ENCODE results near the gene HDX.
"Not testable (repeated sequence)": the region's sequence is repeated elsewhere in the genome, so short reads cannot be mapped to it uniquely, and the experiment has no call there.

The HDX gene, protein sequence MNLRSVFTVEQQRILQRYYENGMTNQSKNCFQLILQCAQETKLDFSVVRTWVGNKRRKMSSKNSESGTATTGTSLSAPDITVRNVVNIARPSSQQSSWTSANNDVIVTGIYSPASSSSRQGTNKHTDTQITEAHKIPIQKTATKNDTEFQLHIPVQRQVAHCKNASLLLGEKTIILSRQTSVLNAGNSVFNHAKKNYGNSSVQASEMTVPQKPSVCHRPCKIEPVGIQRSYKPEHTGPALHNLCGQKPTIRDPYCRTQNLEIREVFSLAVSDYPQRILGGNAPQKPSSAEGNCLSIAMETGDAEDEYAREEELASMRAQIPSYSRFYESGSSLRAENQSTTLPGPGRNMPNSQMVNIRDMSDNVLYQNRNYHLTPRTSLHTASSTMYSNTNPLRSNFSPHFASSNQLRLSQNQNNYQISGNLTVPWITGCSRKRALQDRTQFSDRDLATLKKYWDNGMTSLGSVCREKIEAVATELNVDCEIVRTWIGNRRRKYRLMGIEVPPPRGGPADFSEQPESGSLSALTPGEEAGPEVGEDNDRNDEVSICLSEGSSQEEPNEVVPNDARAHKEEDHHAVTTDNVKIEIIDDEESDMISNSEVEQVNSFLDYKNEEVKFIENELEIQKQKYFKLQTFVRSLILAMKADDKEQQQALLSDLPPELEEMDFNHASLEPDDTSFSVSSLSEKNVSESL

DNA sequence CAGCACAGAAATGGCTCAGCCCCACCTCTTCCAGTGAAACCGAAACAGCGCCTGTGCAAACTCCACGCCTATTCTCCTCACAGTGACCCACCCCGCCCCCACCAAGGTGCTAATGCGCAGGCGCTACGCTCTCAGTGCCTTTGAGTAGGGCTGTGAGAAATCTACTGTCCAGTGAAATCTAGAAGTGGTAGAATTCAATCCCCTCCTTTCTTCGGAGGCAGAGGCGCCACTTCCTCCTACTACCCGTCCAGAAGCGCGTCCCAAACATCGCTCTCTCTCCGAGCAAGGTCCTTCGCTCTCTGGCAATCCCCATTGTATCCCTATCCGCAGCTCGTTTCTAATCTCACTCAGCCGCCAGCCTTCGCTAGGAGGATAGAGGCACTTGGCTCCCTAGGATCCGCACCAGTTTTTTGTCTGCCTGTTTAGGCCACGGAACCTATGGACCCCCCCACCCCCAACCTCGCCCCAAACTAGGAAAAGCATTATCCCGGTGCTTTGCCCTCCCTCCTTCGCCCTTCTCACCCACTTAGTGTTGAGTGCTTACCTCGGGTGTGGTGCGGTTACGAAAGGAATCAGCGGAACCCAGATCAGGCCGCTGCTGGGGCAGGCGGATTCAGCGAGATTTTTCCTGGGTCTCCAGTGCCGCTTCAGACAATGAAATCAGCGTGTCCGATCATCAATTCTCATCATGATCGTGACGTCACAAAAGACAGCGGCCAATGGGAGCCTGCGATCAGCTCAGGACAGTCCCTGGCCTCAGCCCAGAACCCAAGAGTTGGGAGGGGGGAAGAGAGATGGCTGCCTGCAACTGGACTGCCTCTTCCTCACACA, at the start of gene HDX:
Gene HDX, minus strand, starts transcription at position 656 of the 831 bp plus-strand sequence. CDS start 27,056 bp downstream, outside the sequence.
- peak; percentile 33 for DNase-seq

DNA sequence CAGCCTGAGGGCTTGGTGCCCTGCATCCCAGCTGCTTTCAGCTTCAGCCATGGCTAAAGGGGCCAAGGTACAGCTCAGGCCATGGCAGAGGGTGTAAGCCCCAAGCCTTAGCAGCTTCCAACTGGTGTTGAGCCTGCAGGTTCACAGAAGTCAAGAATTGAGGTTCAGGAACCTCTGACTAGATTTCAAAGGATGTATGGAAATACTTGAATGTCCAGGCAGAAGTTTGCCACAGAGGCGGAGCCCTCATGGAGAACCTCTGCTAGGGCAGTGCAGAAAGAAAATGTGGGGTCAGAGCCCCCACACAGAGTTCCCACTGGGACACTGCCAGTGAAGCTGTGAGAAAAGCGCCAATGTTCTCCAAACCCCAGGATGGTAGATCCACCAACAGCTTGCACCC, 39.1 kb upstream of the HDX start:
- DNase-seq = not testable (repeated sequence)

DNA sequence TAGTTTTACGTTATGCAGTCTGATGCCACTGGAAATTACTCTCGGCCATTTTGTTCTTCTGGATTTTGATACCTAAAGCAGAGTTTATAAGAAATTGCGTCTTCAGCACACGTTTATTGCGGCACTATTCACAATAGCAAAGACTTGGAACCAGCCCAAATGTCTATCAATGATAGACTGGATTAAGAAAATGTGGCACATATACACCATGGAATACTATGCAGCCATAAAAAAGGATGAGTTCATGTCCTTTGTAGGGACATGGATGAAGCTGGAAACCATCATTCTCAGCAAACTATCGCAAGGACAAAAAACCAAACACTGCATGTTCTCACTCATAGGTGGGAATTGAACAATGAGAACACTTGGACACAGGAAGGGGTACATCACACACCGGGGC, 35.4 kb upstream of the HDX start:
- DNase-seq = not testable (repeated sequence)

DNA sequence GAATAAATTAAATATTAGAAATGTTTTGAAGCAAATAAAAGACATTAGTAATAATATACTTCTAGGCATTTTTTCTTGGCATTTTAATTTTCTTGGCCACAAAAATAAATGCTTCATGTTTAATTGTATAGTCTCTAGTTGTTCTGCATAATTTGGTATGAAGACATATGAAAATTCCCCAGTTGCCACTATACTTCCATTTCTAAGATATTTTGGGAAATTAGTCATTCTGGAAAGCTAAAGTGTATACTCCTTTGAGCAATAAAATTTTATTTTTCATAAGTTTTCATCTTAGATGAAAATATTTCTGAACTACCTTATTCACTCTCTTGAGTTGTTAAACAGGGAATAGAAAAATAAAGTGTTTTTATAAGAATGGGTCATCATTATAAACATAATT, 13.8 kb downstream of the HDX start:
- no peak for DNase-seq

DNA sequence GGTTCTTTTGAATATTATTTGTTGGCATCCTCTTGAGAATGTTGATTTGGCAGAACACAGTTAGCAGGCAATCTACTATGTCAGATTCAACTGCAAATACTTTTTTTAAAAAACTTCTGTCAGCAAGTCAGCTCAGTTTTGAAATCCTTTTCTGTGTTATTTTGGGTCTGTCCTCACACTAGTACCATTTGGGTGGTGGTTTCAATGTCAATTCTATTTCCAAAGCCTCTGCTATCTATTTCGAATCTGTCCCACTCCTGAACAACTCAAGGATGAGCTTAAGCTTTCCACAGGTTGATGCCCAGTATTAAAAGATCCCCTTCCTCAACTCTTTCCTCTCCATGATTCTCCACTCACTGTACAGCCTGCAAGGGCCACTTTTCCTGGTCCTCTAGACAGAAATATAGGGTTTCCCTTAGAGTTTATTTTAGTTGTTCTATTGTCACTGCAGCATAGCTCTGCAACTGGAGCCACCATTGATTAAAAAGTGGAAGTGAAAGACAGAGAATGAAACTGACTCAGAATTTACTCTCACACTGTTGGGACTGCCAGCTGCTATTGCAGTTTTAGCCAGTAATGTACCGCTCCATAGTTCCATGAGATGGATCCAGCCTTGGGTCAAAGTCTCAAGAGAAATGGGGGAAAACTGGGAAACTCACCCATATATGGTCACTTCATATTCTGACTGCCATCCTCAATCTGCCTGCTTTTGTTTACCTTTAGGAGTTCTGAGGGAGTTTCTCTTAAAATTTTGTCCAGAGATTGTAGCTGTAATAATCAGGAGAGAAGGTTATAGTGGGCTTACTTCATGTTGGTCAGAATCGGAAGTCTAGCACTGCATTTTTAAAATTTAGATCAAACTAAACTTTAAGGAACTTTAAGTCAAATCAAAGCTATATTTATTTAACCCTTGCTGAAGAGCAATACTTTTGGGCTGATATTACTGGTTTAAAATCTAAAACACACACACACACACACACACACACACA, 14.6 kb downstream of the HDX start:
- no peak for DNase-seq

DNA sequence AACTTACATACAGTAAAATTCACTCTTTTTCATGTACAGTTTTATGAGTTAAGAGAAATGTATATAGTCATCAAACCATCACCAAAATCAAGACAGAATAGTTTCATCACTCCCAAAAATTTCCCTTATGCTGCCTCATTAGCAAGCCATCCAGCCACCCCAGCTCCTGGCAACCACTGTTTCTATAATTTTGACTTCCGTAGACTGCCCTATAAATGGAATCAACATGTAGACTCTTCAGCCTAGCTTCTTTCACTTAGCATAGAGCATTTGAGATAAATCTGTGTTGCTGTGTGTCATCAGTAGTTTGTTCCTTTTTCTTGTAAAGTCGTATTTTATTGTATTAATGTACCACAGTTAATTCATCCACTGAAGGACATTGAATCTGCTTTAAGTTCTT, 23.2 kb downstream of the HDX start:
- no peak for DNase-seq

DNA sequence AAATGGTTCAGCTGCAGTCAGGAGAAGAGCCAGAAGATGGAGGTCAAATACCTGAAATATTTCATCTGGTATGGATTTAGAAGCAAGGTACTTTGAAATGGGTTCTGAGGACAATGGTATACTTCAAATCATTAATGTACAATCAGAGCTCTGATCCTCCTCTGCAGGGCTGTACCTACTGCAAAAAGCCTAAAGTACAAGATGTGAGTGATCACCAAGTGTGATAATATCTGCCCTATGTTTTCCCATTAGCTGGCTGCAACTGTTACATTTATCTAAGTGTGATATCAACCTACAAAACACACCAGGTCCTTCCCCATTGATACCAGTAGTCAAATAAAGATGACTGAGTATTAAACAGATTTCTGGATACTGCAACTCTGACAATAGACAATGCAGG, 25.1 kb downstream of the HDX start:
- no peak for DNase-seq

DNA sequence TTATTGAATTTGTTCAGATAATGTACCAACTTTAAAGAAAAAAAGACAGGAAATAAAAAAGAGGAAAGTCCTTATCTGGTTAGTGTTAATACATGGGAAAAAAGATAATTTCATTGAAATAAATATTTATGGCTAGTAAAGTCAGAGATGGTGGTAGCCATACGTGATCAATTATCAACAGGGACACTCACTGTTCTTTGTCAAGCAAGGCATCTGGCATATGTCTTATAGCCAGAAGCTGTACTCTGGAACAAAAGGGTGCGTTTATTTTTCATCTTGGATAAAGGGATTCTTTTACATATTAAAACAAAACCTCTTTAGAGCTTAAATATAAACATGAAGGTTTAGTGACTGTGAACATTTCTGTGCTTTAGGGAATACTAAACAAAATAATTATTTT, 26.7 kb downstream of the HDX start:
- DNase-seq = no peak

DNA sequence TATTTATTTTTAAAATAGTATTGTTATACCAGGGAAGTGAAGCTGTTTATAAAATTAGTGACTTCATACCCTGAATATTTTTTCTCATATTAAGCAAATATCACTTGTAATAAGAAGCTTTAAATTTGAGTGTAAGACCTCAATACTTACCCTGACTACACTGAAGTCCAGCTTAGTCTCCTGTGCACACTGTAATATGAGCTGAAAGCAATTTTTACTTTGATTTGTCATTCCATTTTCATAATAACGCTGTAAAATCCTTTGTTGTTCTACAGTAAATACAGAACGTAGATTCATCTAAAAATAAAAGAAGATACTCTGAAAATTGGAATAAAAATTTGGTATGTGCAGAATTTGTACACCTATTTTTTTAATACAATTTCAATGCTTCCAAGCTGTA, 27.2 kb downstream of the HDX start:
- DNase-seq = no peak

DNA sequence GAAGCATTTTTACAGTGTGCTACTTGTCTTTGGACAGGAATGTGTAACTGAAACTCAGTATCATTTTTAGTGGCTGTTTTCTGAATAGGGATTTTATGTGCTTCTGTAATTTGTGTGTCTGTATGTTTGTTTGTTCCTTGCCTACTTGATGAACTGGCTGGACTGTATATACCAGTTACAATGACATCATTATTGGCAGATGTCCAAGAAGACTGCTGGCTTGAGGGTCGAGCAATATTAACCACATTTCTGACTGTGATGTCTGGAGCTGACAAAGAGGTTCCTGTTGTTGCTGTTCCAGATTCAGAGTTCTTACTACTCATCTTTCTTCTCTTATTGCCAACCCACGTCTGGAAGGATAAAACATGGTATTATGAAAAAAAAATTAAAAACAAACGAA, 33.0 kb downstream of the HDX start:
- no peak for DNase-seq

DNA sequence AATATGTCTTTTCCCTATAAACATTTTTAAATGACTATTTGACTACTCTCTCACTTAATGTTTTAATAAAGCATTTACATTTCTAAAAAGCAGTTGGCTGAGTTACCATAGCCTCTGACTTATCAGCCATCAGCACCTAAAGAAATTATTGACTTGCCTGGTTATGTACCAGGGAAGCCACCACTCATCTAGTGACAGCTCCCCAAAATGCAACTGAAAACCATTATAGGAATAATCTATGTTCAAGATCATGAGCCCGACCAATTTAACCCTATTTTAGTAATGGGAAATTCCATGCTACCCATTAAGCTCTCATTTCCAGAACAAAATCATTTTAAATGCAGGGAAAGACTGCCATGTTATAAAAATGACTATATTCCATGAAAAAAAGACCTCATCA, 34.4 kb downstream of the HDX start:
- DNase-seq = no peak

DNA sequence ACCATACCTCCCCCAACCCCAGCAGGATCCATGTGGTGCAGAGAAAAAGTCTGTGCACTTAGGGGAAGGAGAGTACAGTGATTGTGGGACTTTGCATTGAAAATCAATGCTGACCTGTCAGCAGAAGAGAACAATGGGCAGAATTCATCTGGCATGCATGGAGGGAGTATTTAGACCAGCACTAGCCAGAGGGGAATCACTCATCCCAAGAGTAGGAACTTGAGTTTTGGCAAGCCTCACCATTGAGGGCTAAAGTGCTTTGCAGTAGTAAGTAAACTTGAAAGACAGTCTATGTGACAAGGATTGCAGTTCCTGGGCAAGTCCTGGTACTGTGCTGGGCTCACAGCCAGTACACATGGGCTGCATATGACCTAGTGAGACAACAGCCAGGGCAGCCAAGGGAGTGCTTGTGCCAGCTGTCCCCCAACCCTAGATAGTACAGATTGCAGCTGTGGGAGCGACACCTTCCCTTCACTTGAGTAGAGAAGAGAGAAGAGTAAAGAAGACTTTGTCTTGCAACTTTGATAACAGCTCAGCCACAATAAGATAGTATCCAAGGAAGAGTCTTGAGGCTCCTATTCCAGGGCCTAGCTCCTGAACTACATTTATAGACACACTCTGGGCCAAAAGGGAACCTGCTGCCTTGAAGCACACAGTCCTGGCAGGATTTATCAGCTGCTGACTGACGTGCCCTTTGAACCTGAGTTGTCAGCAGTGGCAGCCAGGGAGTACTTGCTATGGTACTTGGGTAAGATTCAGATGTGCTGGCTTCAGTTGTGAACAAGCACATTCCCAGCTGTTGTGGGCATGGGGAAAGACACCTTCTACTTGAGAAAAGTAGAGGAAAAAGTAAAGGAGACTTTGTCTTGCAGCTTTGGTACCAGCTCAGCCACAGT, 48.7 kb downstream of the HDX start:
- no peak for DNase-seq

DNA sequence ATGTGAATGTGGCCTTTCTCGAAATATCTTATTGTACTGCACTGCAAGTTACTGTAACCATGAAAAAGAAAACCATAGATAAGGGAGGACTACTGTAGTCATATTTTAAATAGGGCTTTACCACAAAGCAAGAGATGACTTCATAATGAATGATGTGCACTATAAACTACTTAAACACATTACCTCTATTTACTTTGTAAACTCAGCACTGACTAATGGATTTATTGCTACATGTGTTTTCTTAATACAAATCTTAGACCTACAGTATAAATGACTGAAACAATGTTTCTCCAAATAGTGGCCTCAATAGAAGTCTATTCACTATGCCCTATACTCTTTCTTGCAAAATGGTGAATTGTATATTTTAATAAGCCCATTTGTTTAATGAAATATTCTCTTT, 61.1 kb downstream of the HDX start:
- no peak for DNase-seq

DNA sequence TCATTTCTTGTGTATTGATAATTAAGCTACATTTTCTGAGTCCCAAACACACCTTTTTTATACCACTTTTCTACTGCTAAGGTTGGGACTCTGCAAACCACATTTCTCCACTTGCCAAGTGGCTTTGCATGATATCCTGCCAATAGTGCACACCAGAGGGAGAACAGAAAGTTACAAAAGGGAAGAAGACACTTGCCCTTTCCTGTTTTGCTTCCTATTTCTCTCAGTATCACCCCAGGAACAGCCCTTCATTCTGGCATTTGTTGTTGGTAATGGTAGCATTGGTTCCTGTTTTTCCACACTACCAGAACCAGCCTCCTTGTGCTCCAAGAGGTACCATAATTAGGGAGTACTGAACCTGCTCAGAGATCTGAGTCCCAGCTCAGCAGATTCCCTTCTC, 87.1 kb downstream of the HDX start:
- no peak for DNase-seq

DNA sequence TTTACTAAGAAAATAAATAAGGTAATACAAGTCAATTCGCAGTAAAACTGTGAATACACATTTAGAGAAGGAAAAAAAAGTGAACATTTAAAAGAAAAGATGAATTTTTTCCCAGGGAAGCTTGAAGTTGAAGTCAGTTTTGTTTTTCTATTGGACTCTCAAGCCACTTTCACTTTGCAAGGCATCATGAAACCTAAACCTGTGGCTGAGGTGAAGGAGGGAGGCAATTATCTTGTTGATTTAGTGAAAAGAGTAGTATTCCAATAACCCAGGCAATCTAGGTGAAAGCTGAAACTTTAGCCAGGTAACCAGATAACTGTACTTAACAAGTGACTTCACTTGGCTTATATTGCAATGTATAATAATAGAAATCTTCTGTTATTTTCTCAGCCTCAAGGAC, 138.6 kb downstream of the HDX start:
- no peak for DNase-seq

DNA sequence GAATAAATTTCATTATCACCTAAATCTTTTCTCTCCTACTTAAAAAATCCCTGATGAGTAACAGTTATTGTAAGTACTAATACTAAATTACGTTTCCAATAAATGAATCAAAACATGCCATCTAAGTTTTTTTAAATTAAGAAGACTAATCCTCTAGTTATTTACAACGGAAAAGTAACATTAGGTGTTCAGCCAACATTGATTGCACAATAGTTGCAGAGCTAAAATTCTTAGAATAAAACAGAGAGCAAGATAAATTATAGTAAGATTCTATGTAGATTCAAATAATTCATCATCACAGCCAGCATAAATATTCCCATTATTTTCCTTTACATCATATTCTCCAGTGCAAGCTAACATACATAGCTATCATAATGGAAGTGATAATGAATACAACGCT, 139.2 kb downstream of the HDX start:
- no peak for DNase-seq

DNA sequence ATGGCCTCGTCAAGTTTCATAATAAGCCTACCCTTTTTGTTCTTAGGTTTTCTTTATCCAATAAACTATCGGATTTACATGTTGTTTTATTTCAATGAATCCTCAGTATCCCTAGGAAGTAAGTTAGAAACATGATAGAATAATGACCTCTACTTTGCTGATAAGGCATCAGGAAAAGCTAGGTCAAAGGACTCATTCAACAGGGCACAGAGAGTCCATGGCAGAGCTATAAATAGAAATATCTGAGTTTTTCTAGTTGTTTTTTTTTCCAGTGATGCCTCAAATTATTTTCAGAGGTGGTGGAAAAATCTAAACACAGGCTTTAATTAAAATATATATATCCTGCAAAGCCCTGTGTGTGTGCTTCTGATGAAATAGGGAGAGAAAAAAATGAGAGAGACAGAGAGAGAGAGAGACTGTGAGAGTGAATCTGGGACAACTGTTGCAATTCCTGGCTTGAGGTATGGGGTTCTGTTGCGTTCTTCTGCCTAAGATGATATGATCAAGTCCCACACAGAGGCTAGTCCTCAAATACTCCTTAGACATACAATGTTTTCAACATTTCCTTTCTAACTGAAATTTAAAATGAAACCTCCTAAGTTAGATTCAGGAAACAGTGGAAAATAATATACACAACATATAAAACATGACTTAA, 139.9 kb downstream of the HDX start:
- DNase-seq = no peak

DNA sequence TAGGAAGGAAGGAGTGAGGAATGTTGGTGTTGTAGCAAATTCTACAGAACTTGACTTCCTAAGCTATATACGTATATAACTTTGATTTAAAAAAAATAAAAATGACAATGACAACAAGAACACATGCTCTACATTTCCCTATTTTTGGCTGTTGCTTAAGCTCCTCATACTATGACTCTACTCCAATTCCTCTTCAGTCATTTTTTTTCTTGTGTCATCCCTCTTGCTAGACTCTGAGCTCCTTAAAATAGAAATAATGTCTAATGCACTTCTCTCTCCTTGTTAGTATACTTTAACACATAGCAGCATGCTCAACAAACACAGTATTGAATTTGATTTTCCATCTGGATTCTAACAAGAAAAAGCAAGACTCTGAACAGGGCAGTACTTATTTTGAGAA, 144.0 kb downstream of the HDX start:
- no peak for DNase-seq

DNA sequence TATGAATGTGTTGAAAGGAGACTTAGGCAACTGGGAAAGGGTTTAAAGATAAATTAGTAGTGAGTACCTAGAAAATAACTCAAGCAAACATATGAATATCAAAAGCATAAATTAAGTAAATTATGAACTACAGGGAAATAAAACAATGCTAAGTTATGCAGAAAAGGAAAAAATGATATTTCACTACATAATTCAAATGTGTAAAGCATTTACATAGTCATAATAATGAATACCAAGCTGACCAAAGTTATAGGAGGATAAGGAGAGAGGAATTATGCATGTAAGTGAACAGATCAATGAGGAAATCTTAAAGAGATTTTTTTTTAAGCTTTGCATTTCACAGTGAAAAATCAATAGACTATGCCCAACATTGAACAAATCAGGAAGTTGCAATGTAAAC, 145.0 kb downstream of the HDX start:
- no peak for DNase-seq

DNA sequence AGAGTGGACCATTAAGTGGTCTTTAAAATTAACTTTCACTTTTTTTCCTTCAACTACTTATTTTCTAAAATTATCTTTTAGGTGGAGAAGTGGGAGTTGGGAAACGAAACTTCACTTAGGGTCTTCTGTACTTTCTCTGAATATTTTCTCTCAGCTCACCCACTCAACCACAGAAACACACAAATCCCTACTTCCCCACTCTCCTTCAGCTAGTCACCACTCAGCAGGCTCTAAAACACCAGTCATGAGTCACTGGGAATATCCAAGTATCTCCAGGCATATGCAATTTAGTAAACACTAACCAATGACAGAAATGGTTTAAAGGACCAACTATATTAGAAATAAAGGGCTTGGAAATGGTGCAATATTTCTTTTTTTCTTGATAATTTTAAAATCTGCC, 161.3 kb downstream of the HDX start:
- no peak for DNase-seq

Data from stimulated activated naive CD4-positive, alpha-beta T cell treated with Interleukin-2 at 50 U/mL for 16 hours (primary cell).